IMR-90 (cell line): ENCODE measurements around the gene ANO2. TPM values are rescaled to one million over a fixed set of nuclear protein-coding genes. Genes with fewer than 3 reads are reported as not detected.

Experiments
- ATAC-seq: fragments of 200-7000 bp; cut with Tn5 transposase; 2 replicates; pipeline ENCODE4 v1.9.1; 2020; ENCODE audit warnings: low read depth, mild to moderate bottlenecking, moderate library complexity
- BruUV-seq: library from RNA; stranded (reverse); fragments of 400-500 nt; replicated peaks from 2 replicates; lab custom pipeline; 2021; lab: Mats Ljungman, UMichigan
- CTCF ChIA-PET: fragments of 300-600 bp; formaldehyde crosslinking; extraction: SDS; loops from one replicate; lab custom pipeline; 2021; ENCODE audit warnings: antibody characterized with exemption; lab: Yijun Ruan, JAX
- POLR2A ChIA-PET: fragments of 300-600 bp; sonication (Branson Sonifier 250); formaldehyde crosslinking; loops from one replicate; lab custom pipeline; 2022; ENCODE audit warnings: antibody characterized with exemption; ENCODE audit not compliant: unreplicated experiment; lab: Charles Lee
- DNase-seq: peaks from one replicate; pipeline ENCODE4 v3.0.0; 2013
- H2AFZ ChIP-seq: replicated peaks from 2 replicates; pipeline ENCODE3; 2013; ENCODE audit warnings: low read length, mild to moderate bottlenecking; ENCODE audit not compliant: poor library complexity
- H2AK5ac ChIP-seq: 2 replicates; pipeline ENCODE4 v1.6.1; 2013; ENCODE audit warnings: low read depth, low read length, inconsistent platforms
- H2AK9ac ChIP-seq: replicated peaks from 2 replicates; pipeline ENCODE3; 2013; ENCODE audit warnings: mild to moderate bottlenecking, low read depth, low read length, moderate library complexity; ENCODE audit not compliant: poor library complexity
- H2BK120ac ChIP-seq: 2 replicates; pipeline ENCODE4 v1.6.1; 2013; ENCODE audit warnings: low read depth, low read length, inconsistent platforms
- H2BK15ac ChIP-seq: 3 replicates; pipeline ENCODE4 v1.6.1; 2013; ENCODE audit warnings: low read depth, low read length, inconsistent platforms
- H2BK20ac ChIP-seq: 2 replicates; pipeline ENCODE4 v1.6.1; 2013; ENCODE audit warnings: low read depth, mild to moderate bottlenecking, inconsistent platforms, low read length, moderate library complexity
- H2BK5ac ChIP-seq: 2 replicates; pipeline ENCODE4 v1.6.1; 2013; ENCODE audit warnings: mild to moderate bottlenecking, low read depth, low read length, inconsistent platforms; ENCODE audit not compliant: poor library complexity, severe bottlenecking
- H3K14ac ChIP-seq: replicated peaks from 2 replicates; pipeline ENCODE4 v1.6.1; 2013; ENCODE audit warnings: low read depth, low read length, inconsistent platforms
- H3K18ac ChIP-seq: 2 replicates; pipeline ENCODE4 v1.6.1; 2013; ENCODE audit warnings: low read depth, low read length, control low read depth
- H3K23ac ChIP-seq: 2 replicates; pipeline ENCODE4 v1.6.1; 2013; ENCODE audit warnings: low read depth, low read length, inconsistent platforms
- H3K27ac ChIP-seq: 2 replicates; pipeline ENCODE4 v1.5.1; 2013; ENCODE audit warnings: mild to moderate bottlenecking, control low read depth, low read length; ENCODE audit not compliant: insufficient read depth
- H3K27me3 ChIP-seq: 2 replicates; pipeline ENCODE4 v1.6.1; 2013; ENCODE audit warnings: low read length; ENCODE audit not compliant: control insufficient read depth, insufficient read depth
- H3K36me3 ChIP-seq: 2 replicates; pipeline ENCODE4 v1.6.1; 2013; ENCODE audit warnings: low read length, mixed read lengths; ENCODE audit not compliant: control insufficient read depth, insufficient read depth
- H3K4ac ChIP-seq: 2 replicates; pipeline ENCODE4 v1.6.1; 2013; ENCODE audit warnings: low read depth, low read length, inconsistent platforms
- H3K4me1 ChIP-seq: 2 replicates; pipeline ENCODE4 v1.6.1; 2013; ENCODE audit warnings: low read length, mixed read lengths; ENCODE audit not compliant: control insufficient read depth, insufficient read depth
- H3K4me2 ChIP-seq: 2 replicates; pipeline ENCODE4 v1.6.1; 2013; ENCODE audit warnings: low read depth, mild to moderate bottlenecking, control low read depth, low read length, moderate library complexity
- H3K4me3 ChIP-seq: 2 replicates; pipeline ENCODE4 v1.5.1; 2013; ENCODE audit warnings: low read depth, mild to moderate bottlenecking, control low read depth, low read length, moderate library complexity; ENCODE audit not compliant: insufficient read depth
- H3K56ac ChIP-seq: 2 replicates; pipeline ENCODE4 v1.6.1; 2013; ENCODE audit warnings: low read length, inconsistent platforms; ENCODE audit not compliant: insufficient read depth; ENCODE audit errors: extremely low read depth
- H3K79me1 ChIP-seq, 2 experiments: 2 replicates each; pipeline ENCODE4 v1.6.1; 2013; ENCODE audit warnings: low read length in 2 of 2, inconsistent platforms in 1 of 2, low read depth in 1 of 2
- H3K9ac ChIP-seq: 2 replicates; pipeline ENCODE4 v1.6.1; 2013; ENCODE audit warnings: low read depth, low read length, control low read depth
- H3K9me1 ChIP-seq: 2 replicates; pipeline ENCODE4 v1.6.1; 2013; ENCODE audit warnings: low read length, inconsistent platforms; ENCODE audit not compliant: insufficient read depth
- H3K9me3 ChIP-seq: 2 replicates; pipeline ENCODE4 v1.6.1; 2013; ENCODE audit warnings: low read length; ENCODE audit not compliant: control insufficient read depth, insufficient read depth
- H4K20me1 ChIP-seq: 2 replicates; pipeline ENCODE4 v1.6.1; 2013; ENCODE audit warnings: low read length, inconsistent platforms; ENCODE audit not compliant: insufficient read depth
- H4K5ac ChIP-seq: 2 replicates; pipeline ENCODE4 v1.6.1; 2013; ENCODE audit warnings: mild to moderate bottlenecking, low read depth, low read length, control low read depth
- H4K8ac ChIP-seq, 2 experiments: 2 replicates each; pipeline ENCODE4 v1.6.1; 2013; ENCODE audit warnings: low read depth in 2 of 2, low read length in 2 of 2, control low read depth in 1 of 2, inconsistent platforms in 1 of 2
- H4K91ac ChIP-seq: 2 replicates; pipeline ENCODE4 v1.6.1; 2013; ENCODE audit warnings: low read depth, low read length, inconsistent platforms; ENCODE audit not compliant: insufficient read depth
- ELK1 ChIP-seq: fragments of 150-350 bp; IDR thresholded peaks from 2 replicates; pipeline ENCODE4 v1.6.1; 2016; ENCODE audit warnings: low read depth, mild to moderate bottlenecking, low read length, moderate library complexity, borderline replicate concordance
- MAZ ChIP-seq: IDR thresholded peaks from 2 replicates; pipeline ENCODE4 v1.6.1; 2012; ENCODE audit warnings: low read depth, mild to moderate bottlenecking, low read length, improper control_type of control experiment, moderate library complexity, borderline replicate concordance
- MXI1 ChIP-seq: IDR thresholded peaks from 2 replicates; pipeline ENCODE4 v1.6.1; 2012; ENCODE audit warnings: low read depth, mild to moderate bottlenecking, low read length, moderate library complexity, borderline replicate concordance
- NFE2L2 ChIP-seq: fragments of 150-350 bp; IDR thresholded peaks from 2 replicates; pipeline ENCODE4 v1.6.1; 2016; ENCODE audit warnings: low read depth, mild to moderate bottlenecking, low read length
- POLR2A ChIP-seq: IDR thresholded peaks from 2 replicates; pipeline ENCODE4 v1.6.1; 2012; ENCODE audit warnings: mild to moderate bottlenecking, low read depth, low read length
- RCOR1 ChIP-seq: IDR thresholded peaks from 2 replicates; pipeline ENCODE4 v1.6.1; 2012; ENCODE audit warnings: mild to moderate bottlenecking, low read length, improper control_type of control experiment; ENCODE audit not compliant: insufficient replicate concordance
- RFX5 ChIP-seq: IDR thresholded peaks from 2 replicates; pipeline ENCODE4 v1.8.0; 2012; ENCODE audit warnings: low read depth, mild to moderate bottlenecking, low read length, moderate library complexity
- WGBS, 2 experiments: methylation state at CpG; one replicate each; pipeline versions ENCODE4 v1.1.5 to v1.1.7; 2013; ENCODE audit warnings: missing lambda C conversion rate in 2 of 2; ENCODE audit not compliant: insufficient read length in 1 of 2; ENCODE audit errors: extremely low coverage in 2 of 2; 5-methylcytosine and 5-hydroxymethylcytosine counted together
- dilution Hi-C: fragments of 300-500 bp; cut with HindIII; formaldehyde crosslinking; loops from one replicate; pipeline ENCODE4 v1.14.3; 2018; ENCODE audit warnings: low sequenced_read_pairs; ENCODE audit not compliant: unreplicated experiment
- in situ Hi-C: fragments of 300-500 bp; cut with MboI; formaldehyde crosslinking; loops from 3 replicates; pipeline ENCODE4 v1.14.3; 2019; ENCODE audit warnings: low sequenced_read_pairs, inconsistent platforms, mixed read lengths
- intact Hi-C: fragments of 100-400 bp; cut with micrococcal nuclease; formaldehyde crosslinking; loops from 2 replicates; pipeline ENCODE4 v1.10.0; 2022
- polyA plus RNA-seq, 3 experiments: library from polyadenylated mRNA; depleted of rRNA; stranded (reverse); fragments of >200 nt; gene quantifications; 2 replicates each; pipeline ENCODE4 v1.2.3, GENCODE V29; 2012; ENCODE audit warnings: low replicate concordance in 1 of 3
- total RNA-seq: library from RNA; depleted of rRNA; stranded (reverse); fragments of >200 nt; gene quantifications from 2 replicates; pipeline ENCODE4 v1.2.3, GENCODE V29; 2012

The ANO2 gene
- total and polyA plus RNA-seq, 2 of the 4 experiments (the other 2 are of a cell fraction): 0.22 TPM; not detected in 1

GRCh38 chr12:5785601-5786000 is 159.5 kb downstream of the ANO2 start:
- Histone ChIP-seq H3K56ac (no peak overlapping the region), H2BK15ac (no peak overlapping the region), H2AK9ac (no peak overlapping the region), H3K9me1 (no peaks in the 10 kb centered on the region; the same call in 1 of the 2 replicates), H3K9me3 (no peaks in the 10 kb centered on the region), H3K4me1 (no peaks in the 10 kb centered on the region), H3K14ac (no peak overlapping the region), H4K8ac (no peak overlapping the region), H3K36me3 (no peaks in the 10 kb centered on the region), H3K23ac (no peak overlapping the region), H2AFZ (no peak overlapping the region), H3K27ac (no peak overlapping the region), H4K5ac (no peak overlapping the region), H4K20me1 (no peaks in the 10 kb centered on the region), H3K4me3 (no peak overlapping the region), H3K79me1 (no peaks in the 10 kb centered on the region), H3K18ac (no peak overlapping the region), H2BK5ac (no peak overlapping the region), H3K27me3 (peaks cover 20% of the 10 kb centered on the region), H3K9ac (no peak overlapping the region), H2AK5ac (no peak overlapping the region), H3K4me2 (no peak overlapping the region), H2BK20ac (no peak overlapping the region), H2BK120ac (no peak overlapping the region), H3K4ac (no peak overlapping the region), H4K91ac (no peak overlapping the region)
- ChIA-PET POLR2A (no interaction called here), CTCF (no interaction called here)
- TF ChIP-seq RCOR1: no peak
- TF ChIP-seq MAZ: no peak
- TF ChIP-seq RFX5: no peak
- no peak for TF ChIP-seq NFE2L2
- TF ChIP-seq POLR2A: no peak
- no peak for TF ChIP-seq MXI1
- no peak for TF ChIP-seq ELK1
- DNase-seq (no peak), ATAC-seq (no peak)
- no TSS peak for BruUV-seq
- dilution Hi-C loops: no loop called here
- WGBS, 2 experiments: 33% methylated on average over 1 of the region's 5 CpGs; no CpG with 5 or more reads in 1 of the 2 experiments
- intact Hi-C loops: no loop called here
- in situ Hi-C loops: no loop called here
